GM18520 (cell line): ENCODE measurements around the gene POLR1G.

Experiments used
- ATAC-seq: cut with Tn5 transposase; IDR thresholded peaks from one replicate; pipeline ENCODE4 v1.9.1; 2021; ENCODE audit not compliant: unreplicated experiment

Gene POLR1G

GRCh38 chr19:45444318-45445041 is 38.0 kb downstream of the POLR1G start:
- ATAC-seq, result peak; percentile 37

DNA sequence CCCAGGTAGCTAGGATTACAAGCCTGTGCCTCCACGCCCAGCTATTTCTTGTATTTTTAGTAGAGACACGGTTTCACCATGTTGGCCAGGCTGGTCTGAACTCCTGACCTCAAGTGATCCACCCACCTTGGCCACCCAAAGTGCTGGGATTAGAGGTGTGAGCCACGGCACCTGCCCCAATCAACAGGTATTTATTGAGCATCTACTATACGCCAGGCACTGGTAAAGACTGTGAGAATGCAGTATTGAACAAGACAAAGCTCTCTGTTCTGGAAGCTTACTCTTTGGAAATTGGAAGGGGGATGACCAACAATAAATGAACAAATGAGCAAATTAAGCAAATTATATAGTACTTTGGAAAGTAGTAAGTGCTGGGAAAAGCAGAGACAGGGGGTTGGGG is 38.7 kb downstream of the POLR1G start:
- no peak for ATAC-seq

- no peak for ATAC-seq
Measured at GRCh38 chr19:45446295-45446694, 39.9 kb downstream of the POLR1G start.

DNA sequence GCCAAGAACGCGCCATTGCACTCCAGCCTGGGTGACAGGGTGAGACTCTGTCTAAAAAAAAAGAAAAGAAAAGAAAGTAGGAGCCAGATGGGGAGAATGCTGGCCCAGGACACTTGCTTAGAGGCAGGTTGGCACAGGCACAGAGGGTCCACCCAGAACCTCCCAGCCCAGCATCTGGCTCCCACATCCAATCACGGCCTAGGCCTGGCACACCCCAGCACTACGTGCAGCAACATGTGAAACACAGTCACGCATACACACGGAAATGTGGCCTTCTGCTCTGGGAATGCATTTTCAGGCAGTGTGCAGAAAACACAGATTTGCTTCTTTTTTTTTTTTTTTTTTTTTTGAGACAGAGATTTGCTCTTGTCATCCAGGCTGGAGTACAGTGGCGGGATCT is 40.5 kb downstream of the POLR1G start:
- ATAC-seq, result no peak

DNA sequence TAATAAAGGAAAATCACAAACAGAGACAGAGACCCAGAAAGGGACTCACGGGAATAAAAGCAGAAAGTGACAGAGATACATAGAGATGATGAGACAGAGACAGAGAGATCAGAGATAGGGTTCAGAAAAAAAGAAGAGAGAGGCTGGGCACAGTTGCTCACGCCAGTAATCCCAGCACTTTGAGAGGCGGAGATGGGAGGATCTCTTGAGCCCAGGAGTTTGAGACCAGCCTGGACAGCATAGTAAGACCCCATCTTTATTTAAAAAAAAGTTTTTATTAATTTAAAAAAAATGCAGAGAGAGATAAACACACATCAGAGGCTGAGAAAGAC is 41.9 kb downstream of the POLR1G start:
- ATAC-seq, result no peak

DNA sequence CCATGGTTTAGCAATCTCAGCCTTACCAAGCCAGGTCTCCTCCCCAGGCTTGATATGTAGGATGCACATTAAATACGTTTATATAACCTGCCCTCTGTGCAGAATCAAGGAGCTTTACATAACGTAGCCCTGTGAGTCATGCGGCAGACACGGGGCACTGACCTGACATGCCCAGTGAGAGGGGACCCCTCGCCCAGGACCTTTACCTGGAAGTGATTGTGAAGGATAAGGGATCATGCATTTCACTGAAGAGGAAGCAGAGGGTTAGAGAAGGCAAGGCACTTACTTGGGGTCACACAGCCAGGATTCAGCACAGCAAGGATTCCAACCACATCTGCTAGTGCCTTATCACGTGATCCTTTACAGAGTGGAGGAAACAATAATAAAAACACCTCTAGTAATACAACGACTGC is 42.4 kb downstream of the POLR1G start:
- ATAC-seq, result no peak

- ATAC-seq, result no peak
Measured at GRCh38 chr19:45450012-45450333, 43.5 kb downstream of the POLR1G start.

GRCh38 chr19:45451131-45451849 is 44.8 kb downstream of the POLR1G start:
- ATAC-seq, result no peak

GRCh38 chr19:45451850-45452387 is 45.5 kb downstream of the POLR1G start:
- no peak for ATAC-seq

GRCh38 chr19:45455707-45456499 is 49.5 kb downstream of the POLR1G start:
- ATAC-seq, result no peak

- ATAC-seq, result no peak
Measured at GRCh38 chr19:45456500-45456815, 50.0 kb downstream of the POLR1G start.

GRCh38 chr19:45457776-45458175 is 51.3 kb downstream of the POLR1G start:
- ATAC-seq, result no peak
